Measurements from ENCODE around the gene COPS7B.

Gene COPS7B

GRCh38 chr2:231786917-231787292, 660 bp downstream of the COPS7B start:
- DNase-seq: no peak

- DNase-seq: no peak
Observed at GRCh38 chr2:231791107-231791506, 4.9 kb downstream of the COPS7B start.

DNA sequence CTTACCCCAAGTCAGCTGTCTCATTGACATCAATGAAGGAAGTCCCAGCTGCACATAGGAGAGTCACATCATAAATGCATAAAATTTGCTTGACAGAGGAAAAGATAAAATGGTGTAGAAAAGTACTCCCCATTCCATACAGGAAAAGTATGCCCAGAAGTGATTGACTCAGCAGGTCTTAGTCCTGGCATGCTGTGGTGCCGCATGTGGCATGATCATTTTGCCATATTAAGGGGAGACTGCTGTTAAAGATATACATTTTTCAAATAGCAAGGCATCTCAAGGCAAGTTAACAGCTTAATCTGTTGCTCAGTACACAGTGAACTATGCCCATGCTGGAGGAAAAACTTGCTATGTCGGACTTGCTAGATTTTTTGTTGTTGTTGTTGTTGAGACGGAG, 8.1 kb downstream of the COPS7B start:
- DNase-seq: no peak

DNA sequence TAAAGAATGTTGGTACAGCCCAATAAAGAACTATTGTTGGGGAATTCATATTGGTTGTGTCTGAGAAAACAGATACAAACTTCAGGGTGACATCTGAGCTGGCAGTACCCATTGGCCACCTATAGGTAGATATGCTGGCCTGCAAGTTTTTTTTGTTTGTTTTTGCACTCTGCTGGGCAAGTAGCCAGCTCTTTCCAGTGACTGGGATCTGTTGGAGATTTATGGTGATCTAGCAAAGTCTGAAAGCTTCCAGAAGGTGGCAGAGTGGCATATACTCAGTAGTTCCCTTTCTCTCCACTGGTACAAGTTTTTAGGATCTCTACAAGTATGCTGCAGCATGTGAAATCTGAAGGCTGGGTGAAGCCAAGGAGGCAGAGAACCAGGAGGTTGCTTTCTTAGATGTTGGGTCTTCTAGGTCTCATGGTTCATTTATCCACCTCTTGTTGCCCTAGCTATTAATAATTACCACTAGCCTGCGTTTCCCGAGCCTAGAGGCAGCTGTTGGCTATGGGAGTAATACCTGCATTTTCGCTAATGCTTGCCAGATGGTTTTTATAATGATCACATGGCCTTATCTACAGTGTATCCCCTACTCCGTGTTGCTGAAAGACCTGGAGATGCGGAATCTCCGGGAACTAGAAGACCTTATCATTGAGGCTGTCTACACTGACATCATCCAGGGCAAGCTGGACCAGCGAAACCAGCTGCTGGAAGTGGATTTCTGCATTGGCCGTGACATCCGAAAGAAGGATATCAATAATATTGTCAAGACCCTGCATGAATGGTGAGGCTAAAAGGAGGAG, 9.5 kb downstream of the COPS7B start:
- peak; percentile 44 to 84 for DNase-seq

- DNase-seq: peak in 1 of 2 experiments; percentile 43
Observed at GRCh38 chr2:231800493-231801091, 14.3 kb downstream of the COPS7B start.

- DNase-seq: no peak
Observed at GRCh38 chr2:231803501-231804138, 17.4 kb downstream of the COPS7B start.

GRCh38 chr2:231807020-231807419, 20.8 kb downstream of the COPS7B start:
- no peak for DNase-seq

GRCh38 chr2:231810905-231811304, 24.7 kb downstream of the COPS7B start:
- peak in 1 of 2 experiments; percentile 14 for DNase-seq

- DNase-seq: no peak
Observed at GRCh38 chr2:231816327-231817026, 30.2 kb downstream of the COPS7B start.

DNA sequence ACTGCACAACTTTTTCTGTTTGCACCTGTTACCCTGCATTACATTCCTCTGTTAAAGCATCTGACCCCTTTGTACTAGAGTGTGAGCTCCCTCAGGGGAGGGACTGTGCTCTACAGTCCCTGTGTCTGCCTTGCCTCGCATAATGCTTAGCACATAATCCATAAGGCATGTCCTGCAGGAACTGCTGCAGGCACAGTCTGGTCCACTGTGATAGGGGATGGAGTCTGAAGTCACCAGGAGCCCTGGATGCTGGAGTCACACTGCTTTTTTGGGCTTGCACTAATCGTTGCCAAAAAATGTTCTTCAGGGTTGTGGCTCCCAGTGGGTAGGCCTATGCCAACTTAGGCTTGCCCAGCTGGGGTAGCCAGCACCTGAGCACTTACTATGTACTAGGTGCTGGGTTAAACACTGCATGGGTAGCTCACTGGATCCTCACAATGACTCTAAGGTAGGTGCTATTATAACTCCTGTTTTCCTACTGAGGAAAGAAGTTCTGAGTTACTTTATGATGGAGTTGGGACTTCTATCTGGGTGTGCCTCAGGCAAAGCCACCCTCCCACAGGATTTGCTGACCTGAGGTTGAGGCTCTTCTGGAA, 33.3 kb downstream of the COPS7B start:
- DNase-seq: no peak

DNA sequence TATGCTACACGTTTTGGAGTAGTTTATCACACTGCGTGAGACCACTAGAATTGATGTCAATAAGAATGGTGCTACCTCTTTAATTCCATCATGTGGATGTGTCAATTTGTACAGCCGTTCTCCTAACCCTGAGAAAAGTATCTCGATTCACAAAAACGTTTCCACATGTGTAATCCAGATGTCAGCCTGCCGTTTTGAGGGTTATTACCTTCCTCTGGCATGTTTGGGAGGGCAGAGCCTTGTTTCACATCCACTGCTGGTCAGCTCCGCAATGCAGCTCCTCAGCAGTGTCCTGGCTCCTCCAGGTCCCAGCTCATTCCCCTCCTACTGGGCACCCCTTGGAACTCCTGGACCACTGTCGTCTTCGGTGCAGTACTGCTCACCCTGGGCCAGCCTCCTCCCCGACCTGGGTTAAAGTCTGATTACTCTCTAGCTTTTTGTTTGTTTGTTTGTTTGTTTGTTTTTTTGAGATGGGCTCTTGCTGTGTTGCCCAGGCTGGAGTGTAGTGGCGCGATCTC, 34.6 kb downstream of the COPS7B start:
- DNase-seq: no peak

DNA sequence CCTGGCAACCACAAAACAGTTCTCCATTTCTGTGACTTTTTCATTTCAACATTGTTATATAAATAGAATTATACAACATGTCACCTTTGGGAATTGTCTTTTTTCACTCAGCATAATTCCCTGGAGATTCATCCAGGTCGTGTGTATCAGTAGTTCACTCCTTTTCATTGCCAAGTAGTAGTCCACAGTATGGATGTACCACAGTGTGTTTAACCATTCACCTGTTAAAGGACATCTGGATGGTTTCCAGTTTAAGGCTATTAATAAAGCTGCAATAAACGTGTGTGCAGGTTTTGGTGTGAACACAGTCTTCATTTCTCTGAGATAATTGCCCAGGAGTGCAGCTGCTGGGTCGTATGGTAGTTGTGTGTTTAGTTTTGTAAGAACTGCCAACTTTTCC, 35.7 kb downstream of the COPS7B start:
- no peak for DNase-seq

DNA sequence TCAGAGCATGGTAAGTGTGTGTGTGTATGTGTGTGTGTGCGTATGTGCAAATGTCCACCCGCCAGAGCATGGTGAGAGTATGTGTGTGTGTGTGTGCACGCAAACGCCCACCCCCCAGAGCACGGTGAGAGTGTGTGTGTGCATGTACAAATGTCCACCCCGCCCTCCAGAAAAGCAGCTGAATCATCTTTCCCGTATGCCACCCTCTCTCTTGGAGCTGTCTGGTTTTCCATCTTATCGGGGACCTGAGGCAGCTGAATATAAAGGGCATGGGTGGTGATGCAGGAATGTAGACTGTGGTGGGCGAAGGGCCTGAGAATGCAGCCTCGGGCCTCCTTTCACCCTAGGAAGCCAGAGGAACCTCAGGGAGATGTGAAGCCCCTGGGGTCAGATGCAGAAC, 66.9 kb downstream of the COPS7B start:
- no peak for DNase-seq

DNA sequence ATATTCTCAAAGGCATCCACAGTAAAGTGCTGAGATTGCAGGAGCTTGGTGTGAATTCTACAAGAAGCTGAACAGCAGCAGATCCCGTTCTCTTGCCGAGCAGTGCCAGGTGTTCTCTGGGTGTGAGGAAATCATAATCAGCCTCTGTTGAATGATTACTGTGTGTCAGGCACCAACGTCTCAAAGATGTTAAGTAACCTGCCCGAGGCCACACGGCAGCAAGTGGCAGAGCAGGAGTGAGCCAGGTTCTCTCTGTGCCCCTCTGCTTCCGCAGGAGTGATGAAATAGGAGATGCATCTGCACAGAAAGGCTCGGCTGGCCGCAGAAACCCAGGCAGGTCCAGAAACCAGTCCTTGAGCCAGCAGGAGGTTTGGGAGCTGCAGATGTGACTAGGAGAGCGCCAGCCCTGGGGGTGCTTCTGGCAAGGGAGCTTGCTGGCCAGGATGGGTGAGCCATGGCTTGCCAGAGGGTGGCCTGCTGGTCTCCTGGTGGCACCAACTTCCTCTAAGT, 68.4 kb downstream of the COPS7B start:
- no peak for DNase-seq

DNA sequence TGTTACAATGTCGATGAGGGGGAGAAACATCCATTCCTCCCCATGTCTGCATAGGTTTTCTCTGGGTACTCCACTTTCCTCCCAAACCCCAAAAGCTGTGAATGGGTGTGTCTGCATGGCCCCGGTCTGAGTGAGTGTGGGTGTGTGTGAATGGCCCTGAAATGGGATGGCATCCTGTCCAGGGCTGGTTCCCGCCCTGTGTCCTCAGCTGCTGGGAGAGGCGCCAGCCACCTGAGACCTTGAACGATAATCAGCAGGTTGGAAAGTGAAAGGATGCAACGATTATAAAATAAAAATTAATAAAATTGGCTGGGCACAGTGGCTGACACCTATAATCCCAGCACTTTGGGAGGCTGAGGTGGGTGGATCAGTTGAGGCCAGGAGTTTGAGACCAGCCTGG, 70.7 kb downstream of the COPS7B start:
- no peak for DNase-seq
